Measurements from ENCODE around the gene NXNL1.
A peak's percentile ranks its signal among the peaks of the same experiment; 100 is the strongest.
"Not testable (repeated sequence)": the region's sequence is repeated elsewhere in the genome, so short reads cannot be mapped to it uniquely, and the experiment has no call there.

Gene NXNL1

GRCh38 chr19:17460372-17461230 lies at the start of gene NXNL1:
Gene NXNL1, minus strand, starts transcription at chr19:17460926. Its CDS starts 57 bp downstream, at chr19:17460869.
- no peak for DNase-seq

DNA sequence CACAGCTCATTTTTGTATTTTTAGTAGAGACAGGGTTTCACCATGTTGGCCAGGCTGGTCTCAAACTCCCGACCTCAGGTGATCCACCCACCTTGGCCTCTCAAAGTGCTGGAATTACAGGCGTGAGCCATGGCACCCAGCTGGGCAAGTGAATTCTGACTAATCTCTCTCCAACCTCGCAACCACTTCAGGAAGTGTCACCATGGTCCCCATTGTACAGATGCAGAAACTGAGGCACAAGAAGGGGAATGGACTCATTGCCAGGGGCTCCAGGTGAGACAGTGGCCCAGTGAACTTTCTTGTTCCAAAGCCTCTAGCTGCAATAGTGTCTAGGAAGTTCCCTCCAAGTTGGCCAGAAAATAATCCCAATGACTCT lies 47.8 kb upstream of the NXNL1 start:
- not testable (repeated sequence) for DNase-seq

- no peak for DNase-seq
Measured at GRCh38 chr19:17506745-17507144, 46.0 kb upstream of the NXNL1 start.

DNA sequence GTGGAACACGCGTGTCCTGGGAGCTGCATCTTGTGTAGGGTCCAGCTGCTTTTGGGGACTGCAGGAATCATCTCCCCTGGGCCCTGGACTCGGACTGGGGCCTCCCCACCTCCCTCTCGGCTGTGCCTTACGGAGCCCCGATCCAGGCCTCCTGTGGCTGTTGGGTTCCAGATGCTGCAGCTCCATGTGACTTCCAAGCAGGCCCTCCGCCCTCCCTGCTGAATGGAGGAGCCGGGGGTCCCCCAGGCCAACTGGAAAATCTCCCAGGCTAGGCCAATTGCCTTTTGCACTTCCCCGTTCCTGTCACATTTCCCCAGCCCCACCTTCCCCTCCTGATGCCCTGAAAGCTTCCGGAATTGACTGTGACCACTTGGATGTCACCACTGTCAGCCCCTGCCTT lies 44.5 kb upstream of the NXNL1 start:
- DNase-seq = no peak

- no peak for DNase-seq
Measured at GRCh38 chr19:17504456-17504855, 43.7 kb upstream of the NXNL1 start.

- DNase-seq = no peak
Measured at GRCh38 chr19:17504030-17504429, 43.3 kb upstream of the NXNL1 start.

DNA sequence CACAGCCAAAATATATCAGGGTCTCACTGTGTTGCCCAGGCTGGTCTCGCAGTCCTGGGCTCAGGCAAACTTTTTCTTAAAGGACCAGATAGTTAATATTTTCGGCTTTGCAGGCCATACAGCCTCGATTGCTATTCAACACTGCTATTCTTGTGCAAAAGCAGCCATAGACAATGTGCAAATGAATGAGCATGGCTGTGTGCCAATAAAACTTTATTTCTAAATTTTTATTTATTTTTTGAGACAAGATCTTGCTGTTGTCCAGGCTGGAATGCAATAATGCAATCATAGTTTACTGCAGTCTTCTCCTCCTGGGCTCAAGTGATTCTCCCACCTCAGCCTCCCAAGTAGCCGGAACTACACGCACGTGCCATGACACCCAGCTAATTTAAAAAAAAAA lies 42.5 kb upstream of the NXNL1 start:
- DNase-seq = no peak

- no peak for DNase-seq
Measured at GRCh38 chr19:17500447-17501198, 39.9 kb upstream of the NXNL1 start.

- no peak for DNase-seq
Measured at GRCh38 chr19:17499648-17500446, 39.1 kb upstream of the NXNL1 start.

DNA sequence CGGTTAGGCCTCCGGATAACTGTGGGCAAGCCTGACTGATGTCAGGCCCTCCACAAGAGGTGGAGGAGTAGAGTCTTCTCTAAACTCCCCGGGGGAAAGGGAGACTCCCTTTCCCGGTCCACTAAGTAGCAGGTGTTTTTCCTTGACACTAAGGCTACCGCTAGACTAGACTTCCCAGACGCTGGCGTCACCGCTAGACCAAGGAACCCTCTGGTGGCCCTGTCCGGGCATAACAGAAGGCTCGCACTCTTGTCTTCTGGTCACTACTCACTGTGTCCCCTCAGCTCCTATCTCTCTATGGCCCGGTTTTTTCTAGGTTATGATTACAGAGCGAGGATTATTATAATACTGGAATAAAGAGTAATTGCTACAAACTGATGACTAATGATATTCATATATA lies 38.3 kb upstream of the NXNL1 start:
- DNase-seq = not testable (repeated sequence)

GRCh38 chr19:17497149-17497798 lies 36.5 kb upstream of the NXNL1 start:
- DNase-seq = no peak

- DNase-seq = peak; percentile 91
Measured at GRCh38 chr19:17496337-17496997, 35.7 kb upstream of the NXNL1 start.

DNA sequence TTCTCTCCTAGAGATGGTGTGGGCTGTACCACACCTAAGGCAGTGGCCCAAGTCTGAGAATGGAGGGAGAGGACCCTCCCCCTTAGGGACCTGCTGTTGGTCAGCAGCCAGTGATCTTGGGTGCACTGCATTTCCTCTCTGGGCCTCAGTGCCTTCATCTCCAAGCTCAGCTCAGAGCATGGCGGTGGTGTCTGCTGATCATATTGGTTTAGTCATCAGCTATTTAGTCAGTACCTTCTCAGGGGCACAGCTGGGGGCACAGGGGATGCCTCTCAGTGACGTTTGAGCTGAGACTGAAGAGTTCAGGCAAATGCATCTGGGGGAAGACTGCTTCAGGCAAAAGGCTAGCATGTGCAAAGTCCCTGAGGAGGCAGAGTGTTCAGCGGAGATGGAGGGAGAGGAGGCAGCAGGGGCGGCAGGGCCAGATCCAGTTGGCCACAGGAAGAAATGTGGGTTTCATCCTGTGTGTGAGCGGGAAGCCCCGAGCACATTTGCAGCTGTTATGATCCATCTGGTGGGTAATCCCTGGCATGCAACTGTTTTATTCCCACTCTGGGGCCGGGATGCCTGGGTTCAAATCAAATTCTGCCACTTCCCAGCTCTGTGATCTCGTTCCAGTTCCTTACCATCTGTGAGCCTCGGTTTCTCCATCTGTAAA lies 35.0 kb upstream of the NXNL1 start:
- no peak for DNase-seq

- no peak for DNase-seq
Measured at GRCh38 chr19:17491287-17491686, 30.6 kb upstream of the NXNL1 start.

DNA sequence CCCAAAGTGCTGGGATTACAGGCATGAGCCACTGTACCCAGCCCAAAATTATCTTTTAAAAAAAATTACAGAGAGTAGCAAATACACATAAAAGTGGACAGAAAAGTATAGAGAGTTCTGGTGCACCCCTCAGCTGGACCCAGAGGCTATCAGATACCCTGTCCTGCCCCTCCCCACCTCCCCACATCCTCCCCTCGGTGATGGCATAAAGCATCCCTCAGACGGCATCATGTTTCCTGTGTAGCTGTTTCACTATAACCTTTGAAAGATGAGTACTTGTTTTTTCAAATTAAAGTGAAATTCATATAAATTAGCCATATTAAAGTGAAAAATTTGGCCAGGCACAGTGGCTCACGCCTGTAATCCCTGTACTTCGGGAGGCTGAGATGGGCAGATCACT lies 29.7 kb upstream of the NXNL1 start:
- no peak for DNase-seq

DNA sequence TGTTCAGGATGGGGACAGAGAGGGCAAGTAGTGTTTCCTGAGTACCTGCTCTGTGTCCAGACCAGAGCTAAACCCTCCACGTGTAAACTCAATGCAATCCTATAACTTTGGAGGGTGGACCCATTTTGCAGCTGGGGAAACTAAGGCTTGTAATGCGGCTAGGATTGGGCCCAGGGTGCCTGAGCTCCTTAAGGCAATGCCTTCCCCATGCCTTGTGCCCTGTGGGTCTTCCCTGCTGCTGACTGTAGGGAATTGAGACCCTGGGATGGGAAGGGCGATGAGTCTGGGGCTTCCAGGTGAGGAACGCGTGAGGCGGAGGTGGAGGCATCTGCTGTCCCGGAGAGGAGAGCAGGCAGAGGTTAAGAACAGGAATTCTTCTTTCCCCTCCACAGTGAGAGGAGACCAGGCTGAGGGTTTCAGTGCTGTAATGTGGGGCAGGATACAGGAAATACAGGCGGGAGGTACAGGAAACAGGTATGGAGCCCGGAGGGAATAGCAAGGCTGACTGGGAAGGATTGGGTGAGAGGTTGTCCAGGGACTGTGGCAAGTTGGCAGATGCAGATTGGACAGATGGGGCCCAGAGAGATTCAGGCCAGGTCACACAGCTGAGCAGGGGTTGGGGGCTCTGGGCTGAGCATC lies 28.8 kb upstream of the NXNL1 start:
- no peak for DNase-seq

- DNase-seq = peak; percentile 86 to 89
Measured at GRCh38 chr19:17488593-17489391, 28.1 kb upstream of the NXNL1 start.

- DNase-seq = no peak
Measured at GRCh38 chr19:17487284-17488121, 26.8 kb upstream of the NXNL1 start.

GRCh38 chr19:17486545-17487240 lies 26.0 kb upstream of the NXNL1 start:
- DNase-seq = no peak
